Stimulated activated CD8-positive, alpha-beta memory T cell treated with anti-CD3 and anti-CD28 coated beads, Interleukin-15, amount 100 ng/mL, for 24 hours (primary cell): ENCODE data around the gene KCND3.

ENCODE experiments used
- DNase-seq: peaks from one replicate; pipeline ENCODE4 v3.0.0-alpha.2; 2020; ENCODE audit warnings: low read depth

The KCND3 gene

DNA sequence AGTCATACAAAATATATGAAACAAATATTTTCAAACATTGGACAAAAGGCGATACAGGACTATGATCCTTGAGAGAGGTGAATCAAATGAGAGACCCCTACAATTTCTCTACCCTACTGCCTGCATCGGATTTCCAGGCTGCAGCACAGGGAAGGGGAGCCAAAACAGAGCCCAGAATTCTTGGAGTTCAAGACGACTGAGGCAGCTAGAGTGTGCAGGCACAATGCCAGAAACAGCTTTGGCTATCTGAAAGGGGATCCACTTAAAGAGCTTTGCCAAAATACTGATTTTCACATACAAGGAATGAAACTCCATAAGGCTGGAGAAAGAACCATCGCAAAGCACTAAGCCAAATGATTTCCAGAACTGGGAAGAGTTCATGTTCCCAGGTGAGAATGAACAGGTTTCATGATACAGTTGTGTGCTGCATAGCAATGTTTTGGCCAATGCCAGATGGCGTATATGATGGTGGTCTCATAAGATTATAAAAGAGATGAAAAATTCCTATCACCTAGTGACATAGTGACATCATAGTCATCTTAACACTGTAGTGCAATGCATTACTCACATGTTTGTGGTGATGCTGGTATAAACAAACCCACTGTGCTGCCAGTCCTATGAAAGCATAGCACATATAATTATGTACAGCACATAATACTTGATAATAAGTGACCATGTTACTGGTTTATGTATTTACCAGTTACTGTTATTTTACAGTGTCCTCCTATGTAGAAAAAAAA, 77.5 kb downstream of the KCND3 start:
- no peak for DNase-seq

DNA sequence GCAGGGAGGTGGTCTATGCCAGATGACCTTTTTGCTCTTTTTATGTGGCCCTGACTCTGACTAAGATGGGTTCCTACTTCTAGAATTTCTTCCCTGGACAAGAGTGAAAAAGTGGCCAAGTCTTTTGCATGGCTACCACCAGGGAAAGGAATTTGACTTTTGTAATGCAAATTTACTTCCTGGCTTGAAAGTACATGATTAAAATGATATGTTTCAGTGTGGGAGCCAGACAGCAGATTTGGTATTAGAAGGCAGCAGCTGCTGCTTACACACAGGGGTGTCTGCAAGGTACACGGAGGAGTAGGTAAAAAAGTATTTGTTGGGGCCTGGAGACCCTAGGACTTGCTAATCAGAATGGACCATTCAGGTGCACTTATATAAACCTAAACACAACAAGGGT, 78.4 kb downstream of the KCND3 start:
- DNase-seq, result no peak

DNA sequence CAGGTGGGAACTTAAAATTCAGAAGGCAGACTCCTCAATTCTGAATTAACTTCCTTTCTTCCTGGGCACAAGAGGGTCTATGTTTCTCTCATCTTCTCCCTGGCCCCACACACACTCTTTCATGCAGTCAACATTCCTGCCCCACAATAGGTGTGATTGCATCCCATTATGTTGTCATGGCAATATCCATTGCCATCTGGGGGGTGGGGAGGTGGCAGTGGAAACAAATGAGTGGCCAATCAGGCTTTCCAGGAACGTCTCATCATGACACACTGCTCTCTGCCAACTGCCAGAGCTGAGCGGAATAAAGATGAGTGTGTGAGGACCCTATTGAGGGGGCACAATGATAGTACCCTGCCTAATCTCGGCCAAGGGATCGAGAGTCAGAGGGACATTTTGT, 80.4 kb downstream of the KCND3 start:
- DNase-seq, result no peak

DNA sequence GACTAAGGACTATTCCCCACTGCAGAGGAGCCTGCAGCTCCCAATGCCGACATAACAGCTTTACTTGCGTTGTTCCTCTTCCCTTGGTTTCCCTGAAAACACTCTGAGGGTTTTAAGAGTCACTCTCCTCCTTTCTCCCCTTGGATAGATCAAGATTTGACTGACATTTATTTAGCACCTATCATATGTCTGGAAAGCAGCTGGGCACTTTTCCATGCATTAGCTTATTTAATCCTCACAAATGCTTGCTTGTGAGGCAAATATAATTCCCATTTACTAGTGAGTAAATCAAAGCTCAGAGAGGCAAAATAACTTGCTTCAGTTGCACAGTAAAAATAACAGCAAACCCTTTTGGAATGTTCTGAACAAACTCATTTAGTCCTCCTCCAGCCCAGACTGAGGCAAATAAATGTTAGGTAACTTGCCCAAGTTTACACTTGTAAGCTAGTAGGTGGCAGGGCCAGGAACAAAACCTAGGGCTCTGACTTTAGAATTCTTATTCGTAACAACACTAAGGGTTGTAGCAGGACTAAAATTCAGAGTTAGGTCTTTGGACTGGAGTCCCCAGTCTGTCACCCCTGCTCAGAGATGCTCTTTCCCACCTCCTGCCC, 81.4 kb downstream of the KCND3 start:
- DNase-seq, result no peak

DNA sequence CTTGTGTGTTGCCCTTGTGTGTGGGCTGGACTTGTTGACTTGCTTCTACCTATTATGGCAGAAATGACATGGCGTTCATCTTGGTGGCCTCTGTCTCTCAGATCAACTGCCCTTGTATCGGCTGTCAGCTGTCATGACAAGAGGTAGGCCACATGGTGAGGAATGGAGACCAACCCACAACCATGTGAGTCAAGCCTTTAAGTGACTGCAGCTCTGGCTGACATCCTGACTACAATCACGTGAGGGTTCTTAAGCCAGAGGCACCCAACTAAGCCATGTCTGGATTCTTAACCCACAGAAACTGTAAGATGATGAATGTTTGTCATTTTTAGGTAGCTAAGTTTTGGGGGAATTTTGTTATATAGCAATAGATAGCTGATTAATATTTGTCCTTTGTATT, 82.1 kb downstream of the KCND3 start:
- DNase-seq, result no peak

DNA sequence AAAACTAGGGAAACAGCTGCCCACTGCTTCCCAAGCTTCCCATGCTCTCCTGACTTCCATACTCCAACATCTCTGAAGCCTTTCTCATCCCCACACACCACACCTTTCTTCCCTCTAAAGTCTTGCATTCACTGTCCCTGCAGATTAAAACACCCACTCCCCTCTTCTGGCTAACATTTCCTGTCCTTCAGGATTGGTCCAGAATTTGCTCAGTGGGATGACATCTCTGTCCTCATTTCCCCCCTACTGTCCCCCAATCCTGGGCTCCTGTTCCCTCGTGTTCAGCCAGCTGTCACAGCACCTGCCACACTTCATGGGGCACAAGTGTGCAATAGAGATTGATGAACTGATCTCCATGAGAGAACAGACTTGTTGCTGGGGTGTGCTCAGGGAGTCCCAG, 82.7 kb downstream of the KCND3 start:
- no peak for DNase-seq

DNA sequence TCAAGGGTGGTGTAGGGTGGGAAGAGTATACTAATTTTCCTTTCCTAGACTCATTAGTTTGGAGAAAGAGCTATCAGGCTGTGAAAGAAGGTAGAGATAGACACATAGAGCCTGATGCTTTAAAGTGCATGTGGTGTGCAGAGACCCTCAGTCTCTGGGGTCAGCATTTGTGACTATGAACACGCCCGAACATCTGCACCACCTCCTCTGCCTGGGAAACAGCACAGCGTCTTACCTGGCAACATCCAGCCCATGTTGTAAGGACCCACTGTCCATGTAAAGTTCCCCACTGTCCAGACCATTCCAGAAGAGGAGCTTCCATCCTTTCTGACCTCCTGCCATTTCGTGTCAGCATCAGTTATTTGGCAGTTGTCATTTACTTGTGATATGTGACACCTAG, 83.4 kb downstream of the KCND3 start:
- no peak for DNase-seq

DNA sequence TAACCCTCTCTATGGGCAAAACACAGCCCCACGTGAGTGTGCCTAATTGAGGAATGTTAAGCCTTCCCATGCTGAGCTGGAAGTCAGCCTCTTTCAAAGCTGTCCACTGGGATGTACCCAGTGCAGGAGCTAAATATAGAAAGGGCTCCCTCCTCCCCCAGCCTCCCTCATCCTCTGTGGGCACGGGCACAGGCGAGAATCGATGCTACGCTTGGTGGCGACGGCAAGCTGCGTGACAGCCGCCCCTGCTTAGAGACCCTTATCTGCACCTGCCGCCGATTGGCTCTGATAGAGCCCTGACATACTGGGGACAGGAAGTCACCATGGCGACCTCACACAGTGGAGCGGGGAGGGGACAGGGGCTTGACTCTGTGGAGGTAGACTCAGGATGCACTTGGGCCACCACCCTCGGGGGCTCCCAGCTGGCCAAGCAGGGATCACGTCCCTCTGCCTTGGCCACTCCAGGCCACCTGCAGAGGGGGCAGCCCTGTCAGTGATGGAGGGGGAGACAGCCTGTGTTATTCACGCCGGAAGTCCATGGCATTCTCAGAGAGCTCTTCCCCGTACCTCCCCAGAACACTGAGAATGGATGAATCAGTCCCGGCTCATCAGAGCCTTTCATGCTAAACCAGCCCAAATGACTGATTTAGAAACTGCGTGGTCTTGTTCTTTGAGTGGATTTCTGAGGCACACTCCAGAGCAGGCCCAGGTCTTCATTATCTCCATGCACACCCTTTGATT, 84.8 kb downstream of the KCND3 start:
- DNase-seq, result no peak

DNA sequence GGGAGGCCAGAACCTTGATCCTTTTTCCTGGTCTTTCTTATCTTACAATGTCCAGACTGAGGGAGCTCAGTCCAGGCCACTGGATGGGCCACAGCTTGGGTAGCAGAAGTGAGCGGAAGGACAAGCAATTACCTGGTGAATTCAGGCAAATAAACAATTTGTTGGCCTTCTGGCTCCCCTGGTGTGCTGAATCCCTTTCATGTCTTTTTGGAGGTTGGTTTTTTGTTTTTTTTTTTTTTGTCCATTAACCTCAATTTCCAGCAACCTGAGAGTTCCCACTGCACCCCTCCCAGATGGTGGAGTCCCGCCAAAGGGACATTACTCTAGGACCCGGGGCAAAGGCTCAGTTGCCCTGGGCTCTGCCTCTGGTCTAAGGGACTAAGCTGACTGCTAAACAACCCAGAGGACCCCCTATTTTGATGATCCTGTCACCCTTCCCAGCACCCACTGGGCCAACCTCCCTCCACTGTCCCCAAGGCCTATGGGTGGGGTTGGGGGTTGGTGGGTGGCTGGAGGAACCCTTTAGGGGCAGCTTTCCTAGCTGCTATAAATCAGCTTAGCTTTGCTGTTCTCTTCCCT, 85.5 kb downstream of the KCND3 start:
- DNase-seq, result no peak

DNA sequence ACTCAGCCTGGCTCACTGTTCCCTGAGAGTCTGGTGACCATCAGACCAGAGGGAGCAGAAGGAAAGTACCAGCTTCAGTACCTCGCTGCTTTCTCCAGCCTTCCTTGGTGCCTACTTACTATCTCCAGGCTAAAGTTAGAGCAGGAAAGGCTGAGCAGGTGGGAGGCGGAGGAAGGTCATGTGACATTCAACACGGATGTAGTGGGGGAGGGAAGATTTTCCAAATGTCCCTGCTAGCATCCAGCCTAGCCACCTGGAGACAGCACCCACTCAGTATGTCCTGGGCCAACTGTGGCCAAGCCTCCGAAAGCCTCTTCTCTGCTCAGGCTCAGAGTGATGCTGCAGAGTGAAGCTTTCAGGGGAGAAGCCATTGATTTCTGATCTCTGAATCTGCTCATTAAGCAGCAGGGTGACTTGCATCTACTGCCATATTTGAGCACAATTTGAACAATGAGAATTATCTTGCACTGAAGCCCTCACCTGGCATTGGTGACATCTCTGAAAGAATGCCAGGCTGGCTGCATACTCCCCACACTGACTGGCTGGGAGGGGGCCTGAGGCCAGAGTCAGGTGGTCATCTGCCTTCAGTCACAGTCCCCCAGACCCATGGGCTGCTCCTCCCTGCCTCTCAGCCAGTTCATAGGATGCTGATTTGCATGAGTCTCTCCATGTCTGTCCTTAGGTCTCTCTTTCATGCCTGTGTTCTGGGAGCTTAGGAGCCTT, 86.2 kb downstream of the KCND3 start:
- no peak for DNase-seq

DNA sequence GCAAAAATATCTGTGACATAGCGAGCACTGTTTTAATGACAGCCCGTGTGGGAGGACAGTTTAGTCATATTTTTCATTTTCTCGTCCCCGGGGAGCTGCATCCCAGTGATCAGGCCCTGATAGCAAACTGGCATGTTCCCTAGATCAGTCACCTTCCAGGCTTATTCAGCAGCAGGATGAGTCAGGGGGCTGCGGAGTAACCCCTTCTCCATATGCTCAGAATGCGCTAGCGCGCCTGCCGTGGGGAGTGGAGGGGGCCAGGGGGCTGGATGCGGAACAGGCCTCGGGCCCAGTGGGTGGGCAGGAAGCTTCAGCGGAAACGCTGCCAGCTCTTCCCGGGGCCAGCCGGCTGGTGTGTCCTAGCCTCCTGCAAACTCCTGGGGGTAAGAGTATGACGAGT, 94.0 kb downstream of the KCND3 start:
- DNase-seq, result no peak

DNA sequence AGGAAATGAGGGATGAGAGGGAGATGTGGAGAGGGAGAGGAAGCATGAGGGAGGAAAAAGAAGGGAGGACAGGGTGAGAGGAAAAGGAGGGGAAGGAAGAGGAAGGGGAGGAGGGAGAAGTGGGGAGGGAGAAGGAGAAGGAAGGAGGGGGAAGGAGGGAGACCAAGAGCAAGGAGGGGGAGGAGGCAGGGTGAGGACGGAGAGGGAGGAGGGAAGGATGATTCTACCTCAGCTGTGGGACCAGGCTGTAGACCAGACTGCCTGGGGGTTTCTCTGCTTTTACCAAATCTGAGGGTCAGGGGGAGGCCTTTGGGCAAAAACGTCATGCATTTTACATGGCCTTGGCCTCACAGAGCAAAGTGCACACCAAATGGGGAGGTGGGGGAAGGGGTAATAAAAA, 94.5 kb downstream of the KCND3 start:
- no peak for DNase-seq

DNA sequence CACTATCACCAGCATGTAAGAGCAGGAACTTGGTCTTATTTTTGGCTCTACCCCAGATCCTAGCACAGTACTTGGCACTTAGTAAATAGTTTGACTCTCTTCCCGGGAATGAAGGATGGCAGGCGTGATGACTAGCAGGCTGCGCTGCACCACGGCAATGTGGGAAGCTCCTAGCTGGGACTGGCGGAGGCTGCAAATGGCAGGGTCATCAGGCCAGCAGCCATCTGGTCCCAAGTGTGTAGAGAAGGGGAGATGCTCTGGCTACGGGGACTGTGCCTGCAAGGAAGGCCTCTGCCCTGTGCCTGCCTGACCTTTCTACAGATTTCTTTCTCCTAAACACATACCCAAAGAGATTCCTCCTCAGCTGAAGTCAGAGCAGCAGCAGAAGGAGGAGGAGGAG, 95.0 kb downstream of the KCND3 start:
- DNase-seq, result no peak

DNA sequence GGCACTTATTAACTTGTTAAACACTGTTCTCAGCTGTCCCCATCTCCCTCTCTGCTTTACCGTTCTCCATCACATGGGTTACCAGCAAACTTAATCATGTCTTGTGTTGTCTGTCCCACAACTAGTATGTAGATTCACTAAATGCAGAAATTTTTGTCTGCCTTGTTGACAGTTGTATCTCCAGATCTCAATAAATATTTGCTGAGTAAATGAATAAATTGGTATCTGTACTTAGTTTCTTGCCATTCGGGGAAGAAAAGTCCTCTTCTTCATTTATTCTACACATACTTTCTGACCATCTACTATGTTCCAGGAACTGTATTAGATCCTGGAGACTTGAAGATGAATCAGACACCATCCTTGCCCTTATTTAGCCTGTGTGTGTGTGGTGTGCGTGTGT, 97.9 kb downstream of the KCND3 start:
- no peak for DNase-seq

DNA sequence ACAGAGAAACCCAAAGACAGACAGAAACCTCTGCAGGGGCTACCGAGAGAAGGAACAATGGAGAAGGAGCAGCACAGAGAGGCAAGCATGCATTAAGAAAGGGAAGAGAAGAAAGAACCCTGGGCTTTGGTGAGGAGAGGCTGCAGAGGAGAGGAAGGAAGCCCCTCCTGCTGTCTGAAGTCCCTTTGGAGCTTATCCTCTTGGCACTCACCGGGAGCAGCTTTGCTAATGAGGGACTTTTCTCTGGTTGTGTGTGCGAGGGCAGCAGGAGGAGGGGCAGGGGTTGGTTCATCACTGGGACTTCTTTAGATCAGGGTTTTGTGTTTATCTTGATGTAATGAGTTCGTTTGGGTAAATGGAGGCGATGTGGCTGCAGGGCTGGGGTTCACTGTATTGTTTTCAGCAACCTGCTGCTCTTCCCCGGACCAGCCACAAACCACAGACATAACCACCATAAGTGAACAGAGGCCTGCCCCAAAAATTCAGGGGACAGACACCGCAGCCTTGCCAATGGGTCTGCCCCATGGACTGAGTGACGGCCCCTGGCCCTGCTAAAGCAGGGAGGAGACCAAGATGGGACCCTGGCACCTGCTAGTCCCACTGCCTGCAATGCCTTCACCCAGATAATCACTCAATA, 100.6 kb downstream of the KCND3 start:
- DNase-seq, result no peak

DNA sequence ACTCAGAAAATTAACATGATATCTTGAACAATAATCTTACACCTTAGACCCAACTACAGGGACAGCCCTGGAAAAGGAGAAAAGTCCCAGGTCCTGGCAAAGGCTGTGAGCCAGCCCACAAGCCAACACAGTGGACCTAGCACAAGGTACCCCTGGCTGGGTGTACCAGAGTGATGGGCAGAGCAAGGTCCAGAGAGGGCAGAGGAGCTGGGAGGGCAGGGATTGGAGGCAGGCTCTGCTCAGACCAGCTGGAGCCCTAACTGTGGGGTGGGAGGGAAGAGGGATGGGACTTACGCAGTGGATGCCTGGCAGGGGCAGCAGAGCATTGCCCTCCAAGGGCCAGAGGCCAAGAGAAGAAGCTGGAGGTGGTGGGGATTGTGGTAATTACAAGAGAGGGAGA, 101.6 kb downstream of the KCND3 start:
- DNase-seq, result no peak

DNA sequence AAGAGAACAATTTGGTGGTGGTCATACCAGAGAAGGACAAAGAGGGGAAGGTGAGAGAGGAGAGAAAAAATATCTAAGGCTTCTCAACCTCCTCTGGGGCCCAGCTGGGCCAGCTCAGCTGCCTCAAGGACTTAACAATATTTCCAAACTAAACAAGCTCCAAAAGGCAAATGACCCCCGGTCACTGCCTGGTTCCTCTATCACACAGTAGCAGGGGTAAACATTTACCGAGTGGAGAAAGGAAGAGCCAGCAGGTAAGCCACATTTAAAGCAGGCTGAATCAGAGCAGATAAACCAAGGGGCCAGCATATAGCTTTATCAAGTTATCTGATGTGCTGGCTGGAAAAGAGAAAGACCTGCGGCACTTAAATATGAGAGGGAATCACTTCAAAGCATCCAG, 102.1 kb downstream of the KCND3 start:
- no peak for DNase-seq

DNA sequence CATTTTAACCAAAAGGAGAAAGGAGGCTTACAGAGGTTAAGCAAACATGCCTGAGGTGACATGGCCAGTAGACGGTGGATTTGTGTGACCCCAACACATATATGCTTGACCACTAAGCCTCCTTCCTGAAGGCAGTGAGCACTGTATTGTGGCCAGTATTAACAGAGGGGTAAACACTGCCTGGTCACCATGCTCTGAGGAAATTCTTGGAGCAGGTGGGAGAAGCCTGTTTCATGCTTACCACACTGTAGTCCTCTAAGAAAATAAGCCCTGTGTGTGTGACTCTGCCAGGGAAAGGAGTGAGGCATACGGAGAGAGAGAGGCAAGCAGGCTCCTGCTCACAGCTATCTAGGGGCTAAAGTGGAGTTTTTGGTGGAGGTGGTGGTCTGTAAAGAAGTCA, 102.7 kb downstream of the KCND3 start:
- no peak for DNase-seq

DNA sequence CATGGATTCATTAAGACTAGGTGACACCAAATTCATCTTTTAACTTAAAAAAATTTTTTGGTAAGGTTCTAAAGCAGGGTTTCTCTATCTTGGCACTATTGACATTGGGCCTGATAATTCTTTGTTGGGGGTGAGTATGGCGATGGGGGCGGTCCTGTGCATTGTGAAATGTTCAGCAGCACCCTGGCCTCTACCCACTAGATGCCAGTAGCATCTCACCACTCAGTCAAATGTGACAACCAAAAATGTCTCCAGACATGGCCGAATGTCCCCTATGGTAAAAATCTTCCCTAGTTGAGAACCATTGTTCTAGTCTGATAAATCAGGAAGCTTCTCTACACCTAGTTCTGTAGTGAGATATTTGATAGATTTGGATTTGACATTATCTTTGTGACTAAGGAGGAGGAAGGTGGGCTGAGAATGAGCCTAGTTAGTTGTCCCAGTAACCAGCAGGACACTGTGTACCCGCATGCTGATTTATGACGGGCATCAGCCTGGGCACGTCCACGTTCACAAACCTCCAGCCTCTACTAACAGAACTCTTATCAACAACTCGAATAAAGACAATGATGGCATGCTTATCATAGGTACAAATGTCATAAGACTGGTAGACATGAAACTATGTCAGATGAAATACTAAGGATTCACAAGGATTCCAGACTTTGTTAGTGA, 104.6 kb downstream of the KCND3 start:
- no peak for DNase-seq

DNA sequence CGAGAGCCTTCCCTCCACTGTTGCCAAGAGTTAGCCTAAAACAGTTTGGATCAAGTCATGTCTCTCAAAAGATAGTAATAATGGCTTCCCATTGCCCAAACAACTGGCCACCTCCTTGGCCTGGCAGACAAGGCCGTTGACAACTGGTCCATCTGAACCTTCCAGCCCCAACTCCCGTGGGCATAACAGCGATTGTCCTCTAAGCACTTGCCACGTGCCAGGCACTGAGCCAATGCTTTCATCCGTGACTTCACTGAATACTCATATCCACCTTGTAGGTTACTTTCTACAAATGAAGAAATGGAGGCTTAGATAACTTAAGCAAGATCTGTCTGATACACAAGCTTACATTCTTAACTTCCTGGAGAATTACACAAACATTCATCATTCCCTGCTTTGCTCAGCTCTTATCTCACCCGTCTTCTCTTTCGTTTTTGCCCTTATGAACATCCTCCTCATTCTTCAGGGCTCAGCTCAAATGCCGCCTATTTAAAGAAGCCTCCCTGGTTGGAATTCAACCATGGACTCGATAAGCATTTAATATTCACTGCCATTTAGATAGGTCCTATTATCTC, 106.4 kb downstream of the KCND3 start:
- no peak for DNase-seq

DNA sequence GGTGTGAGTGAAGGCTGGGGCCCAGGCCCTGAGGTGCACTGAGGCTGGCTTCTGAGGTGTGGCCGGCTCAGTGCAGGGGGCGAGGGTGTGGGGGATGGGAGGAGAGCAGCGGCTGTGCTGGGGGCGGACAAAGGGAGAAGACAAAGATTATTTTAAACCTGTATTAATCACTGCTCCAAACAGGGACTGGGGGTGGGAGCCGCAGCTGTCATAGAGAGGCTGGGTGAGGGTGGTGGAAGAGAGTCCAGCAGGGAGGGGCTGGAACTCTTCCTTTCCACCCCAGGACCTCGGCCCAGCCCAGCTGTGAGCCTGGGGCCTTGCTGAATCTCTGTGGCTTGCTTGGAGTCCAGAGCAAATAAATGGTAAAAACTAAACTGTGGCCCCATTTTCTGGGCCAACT, 106.9 kb downstream of the KCND3 start:
- DNase-seq, result no peak
